ENCODE measurements around the gene ERC2.
A peak's percentile ranks its signal among the peaks of the same experiment; 100 is the strongest.
"Not testable (repeated sequence)": the region's sequence is repeated elsewhere in the genome, so short reads cannot be mapped to it uniquely, and the experiment has no call there.

Gene ERC2

DNA sequence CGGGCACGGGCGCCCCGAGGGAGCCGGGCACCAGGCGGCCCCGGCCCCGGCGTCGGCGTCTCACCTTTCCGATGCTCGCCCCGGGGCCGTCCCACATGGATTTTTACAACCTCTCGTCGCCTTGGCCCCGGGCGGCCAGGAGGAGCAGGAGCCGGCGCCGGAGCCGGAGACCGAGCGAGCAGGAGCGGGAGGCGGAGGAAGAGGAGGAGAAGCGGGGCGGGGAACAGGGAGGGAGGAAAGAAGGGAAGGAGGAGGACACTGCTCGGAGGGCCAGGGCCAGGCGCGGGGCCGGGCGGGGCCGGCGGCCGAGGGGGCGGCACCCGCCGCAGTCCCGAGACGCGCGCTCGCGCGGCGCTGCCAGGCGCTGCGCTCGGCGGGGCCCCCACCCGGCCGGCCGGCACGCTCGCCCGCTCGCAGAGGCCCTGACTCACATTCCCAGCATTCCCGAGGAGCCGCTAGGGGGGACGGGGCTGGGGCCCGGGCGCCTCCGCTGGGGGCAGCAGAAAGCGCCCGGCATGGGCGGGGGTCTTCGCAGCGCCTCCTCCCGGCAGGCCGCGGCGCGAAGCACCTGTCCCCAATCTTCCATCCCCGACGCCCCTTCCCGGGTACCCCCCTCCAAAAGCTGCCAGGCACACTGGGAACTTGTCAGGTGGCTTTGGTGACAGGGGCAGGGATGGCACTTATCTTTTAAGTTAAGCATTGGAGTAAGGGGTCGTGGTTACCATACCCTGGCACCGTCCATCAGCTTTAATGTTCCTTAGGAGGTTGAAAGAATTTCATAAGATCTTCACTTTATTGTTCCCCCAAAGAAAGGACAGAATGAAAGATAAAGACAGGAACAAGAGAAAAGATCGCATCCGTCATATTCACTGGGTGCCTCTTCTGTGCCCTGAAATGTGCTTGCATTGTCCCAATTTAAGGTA lies at the start of gene ERC2:
TSS of gene ERC2 (minus strand) at position 284 of the 923 bp plus-strand sequence.
- FAIRE-seq (peak; percentile 71), DNase-seq (ENCODE audit: insufficient read length, low spot score) (peak; percentile 51)

DNA sequence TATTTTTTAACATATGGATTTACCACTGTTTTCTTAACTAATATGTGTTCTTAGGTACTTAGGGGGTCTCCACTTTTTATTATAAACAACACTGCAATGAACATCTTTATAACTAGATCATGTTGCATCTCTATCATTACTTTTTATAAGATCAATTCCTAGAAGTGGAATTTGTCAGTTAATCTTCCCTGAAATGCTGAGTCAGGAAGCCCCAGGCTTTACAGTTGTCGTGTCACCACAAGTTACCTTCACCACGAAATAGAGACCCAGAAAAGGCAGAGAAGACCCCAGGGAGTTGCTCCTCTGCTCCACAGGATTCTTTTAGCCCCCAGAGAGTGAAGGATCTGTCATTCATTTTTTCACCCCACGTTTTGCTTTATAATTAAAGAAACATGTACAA lies 34.5 kb upstream of the ERC2 start:
- DNase-seq (ENCODE audit: insufficient read length, low spot score), result no peak
- FAIRE-seq, result no peak

DNA sequence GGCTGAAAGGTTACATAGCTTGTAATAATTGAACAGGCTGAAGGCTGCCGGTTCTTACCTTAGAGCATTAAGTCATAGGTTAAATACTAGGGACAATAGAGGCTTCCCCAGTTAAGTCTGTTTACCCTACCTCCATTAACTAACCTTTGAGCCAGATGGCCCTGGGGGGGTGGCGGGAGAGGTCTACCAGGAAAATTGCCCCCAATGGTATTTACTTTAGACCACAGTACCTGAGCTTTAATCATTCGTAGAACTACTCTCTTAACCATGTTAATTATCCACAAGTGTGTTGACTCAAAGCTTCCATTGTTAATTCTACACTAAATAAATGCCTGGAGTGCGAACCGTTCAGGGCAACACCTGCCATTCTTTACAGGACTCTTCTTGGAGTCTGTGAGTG lies 28.1 kb upstream of the ERC2 start:
- DNase-seq (ENCODE audit: insufficient read length, low spot score); FAIRE-seq: not testable (repeated sequence)

DNA sequence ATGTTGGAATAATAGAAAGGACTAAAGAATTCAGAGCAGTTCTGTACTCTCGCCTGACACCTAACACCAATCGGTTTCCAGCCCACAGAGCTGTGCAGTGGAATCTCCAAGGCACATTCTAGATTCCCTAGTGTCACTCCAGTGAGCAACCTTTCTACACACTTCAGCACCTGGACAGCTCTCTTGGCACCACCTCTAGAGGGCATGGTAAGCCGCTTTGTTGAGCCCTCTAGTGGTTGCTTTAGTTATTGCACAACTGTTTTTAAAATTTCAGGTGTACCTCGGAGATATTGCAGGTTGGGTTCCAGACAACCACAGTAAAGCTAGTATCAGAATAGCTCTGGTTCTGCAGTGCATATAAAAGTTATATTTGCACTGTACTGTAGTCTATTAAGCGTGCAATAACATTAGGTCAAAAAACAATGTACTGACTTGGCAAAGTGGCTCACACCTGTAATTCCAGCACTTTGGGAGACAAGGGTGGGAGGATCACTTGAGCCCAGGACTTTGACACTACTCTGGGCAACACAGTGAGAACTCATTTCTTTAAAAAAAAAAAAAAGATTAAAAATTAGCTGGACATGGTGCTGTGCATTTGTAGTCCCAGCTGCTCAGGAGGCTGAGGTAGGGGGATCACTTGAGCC lies 26.5 kb upstream of the ERC2 start:
- DNase-seq (ENCODE audit: insufficient read length, low spot score) (peak; percentile 81), FAIRE-seq (peak; percentile 67)

DNA sequence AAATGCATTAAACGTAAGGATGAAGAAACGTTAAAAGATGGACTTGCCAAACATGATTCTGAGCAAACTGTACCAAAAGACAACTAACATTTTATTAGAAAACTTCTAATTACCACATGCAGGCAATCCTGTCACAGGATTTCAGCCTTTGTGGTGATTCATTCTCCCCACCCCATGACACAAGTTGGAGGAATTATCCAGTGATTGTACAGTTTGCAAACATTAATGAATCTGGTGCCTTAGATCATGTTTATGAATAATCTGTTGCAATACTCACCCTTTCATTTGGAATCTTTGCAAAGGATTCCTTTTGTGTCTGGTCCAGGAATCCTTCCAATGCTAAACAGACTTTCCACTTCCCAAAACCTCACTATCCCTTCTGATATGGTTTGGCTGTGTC lies 23.3 kb upstream of the ERC2 start:
- FAIRE-seq, result no peak

DNA sequence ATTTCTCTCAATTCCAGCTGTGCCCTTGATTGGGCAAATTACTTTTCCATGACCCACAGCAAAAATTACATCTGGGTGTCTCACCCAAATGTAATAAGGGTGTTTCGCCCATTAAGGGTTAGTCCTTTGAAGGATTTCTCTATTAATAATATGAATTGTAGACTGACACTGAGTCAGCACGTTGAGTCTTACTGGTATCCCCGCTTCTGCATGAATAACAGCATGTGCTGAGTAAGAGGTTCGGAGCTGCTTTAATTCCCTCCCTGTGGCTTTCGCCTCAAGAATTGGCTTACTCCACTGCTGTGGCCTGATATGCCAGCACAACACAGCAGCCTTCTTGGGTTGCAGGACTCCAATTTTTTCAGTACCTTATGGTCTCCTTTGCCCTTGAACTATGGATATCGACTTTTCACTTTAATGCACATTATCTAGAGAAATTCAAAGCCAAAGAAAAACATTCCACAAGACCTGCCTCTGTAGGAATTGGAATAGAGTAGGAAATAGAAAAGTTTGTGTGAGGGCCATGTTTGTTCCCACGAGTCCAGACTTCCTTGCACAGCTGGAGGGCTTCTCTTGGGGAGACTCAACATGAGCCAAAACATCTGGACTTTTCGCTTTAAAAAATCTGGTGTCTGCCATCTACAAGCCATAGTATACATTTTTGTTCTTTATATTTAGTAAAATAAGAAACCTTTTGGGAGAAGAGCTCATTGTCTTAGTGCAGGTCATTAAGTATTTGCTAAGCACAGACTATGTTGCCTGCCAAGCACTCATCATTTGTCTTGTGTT lies 20.7 kb upstream of the ERC2 start:
- DNase-seq (ENCODE audit: insufficient read length, low spot score) (no peak), FAIRE-seq (no peak)

More for the DNA sequence above, 23.3 kb upstream of the ERC2 start:
- no peak for DNase-seq (ENCODE audit: insufficient read length, low spot score)

DNA sequence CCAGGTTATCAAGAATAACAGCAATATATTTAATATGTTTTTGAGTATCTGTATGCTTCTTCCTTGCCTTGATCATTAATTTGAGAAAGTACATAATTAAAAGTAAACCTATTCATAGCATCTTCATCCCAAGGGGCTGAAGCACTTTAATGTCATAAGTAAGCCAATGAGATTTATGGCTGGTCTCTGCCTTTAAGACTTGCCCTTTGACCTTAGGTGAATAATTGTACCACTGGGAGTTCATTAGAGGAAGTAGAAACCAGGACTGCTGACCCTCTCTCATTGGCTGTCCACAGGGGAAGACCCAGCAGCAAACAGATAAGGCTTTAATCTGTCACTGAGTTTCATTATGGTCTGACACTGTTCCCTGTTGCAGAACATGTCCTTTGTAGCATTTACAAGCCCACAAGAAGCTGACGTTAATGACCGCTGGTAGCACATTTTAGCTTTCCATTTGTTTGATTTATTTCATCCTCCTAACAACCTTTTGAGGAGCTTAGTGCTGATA lies 16.3 kb upstream of the ERC2 start:
- DNase-seq (ENCODE audit: insufficient read length, low spot score) (no peak), FAIRE-seq (no peak)

DNA sequence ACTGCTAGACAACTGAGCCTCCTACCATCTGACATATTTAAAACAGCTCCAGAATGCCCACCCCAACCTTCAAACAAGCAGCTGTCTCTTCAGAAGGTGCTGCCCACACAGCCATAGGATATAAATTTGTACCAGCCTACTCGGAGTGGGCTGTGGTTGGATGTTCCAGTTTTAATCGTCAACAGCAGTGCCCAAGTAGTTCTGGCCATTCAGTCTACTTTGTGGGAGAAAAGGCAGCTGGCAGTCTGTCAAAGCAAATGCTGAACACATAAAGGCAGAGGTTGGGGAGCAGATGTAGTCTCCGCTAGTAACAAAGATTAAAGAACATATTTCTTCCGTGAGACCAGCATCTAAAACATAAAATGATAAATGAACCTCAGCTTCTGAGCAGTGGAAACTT lies 15.9 kb upstream of the ERC2 start:
- no peak for DNase-seq (ENCODE audit: insufficient read length, low spot score)
- no peak for FAIRE-seq

DNA sequence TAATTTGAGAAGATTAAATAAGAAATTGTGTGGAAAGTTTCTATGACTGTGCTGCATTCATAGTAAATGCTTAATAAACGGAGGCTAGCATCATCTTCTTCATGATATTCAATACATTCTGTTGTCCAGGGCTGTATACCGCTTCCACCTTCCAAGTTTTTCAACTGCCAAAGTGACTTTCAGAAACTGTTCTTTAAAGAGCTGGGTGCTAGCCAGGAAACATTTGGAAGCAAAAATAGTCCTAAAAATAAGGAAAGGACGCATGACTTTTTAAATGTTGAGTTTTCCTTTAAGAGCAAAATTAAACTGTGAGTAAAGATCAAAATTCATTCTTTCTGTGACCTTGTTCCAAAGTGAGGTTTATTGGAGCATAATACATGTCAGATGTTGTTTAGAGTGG lies 9.4 kb upstream of the ERC2 start:
- FAIRE-seq, result no peak
- DNase-seq (ENCODE audit: insufficient read length, low spot score), result no peak

DNA sequence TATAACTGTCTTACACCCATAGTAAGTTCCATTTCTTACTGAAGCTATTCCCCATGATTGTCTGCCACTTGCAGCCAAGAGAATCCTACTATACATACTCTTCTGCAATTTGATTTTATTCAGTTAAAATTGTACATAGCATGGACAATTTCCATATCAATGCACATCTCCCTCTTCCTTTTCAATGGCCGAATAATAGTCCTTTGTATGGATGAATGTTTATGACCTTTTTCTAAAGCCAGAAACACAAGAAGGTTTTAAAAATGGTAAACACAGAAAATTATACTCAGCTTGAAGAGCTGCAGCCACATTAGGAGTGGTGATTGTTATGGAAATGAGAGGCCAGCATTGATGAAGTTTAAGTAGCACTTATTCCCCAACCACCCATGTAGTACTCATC lies 8.5 kb upstream of the ERC2 start:
- no peak for DNase-seq (ENCODE audit: insufficient read length, low spot score)
- FAIRE-seq, result no peak

DNA sequence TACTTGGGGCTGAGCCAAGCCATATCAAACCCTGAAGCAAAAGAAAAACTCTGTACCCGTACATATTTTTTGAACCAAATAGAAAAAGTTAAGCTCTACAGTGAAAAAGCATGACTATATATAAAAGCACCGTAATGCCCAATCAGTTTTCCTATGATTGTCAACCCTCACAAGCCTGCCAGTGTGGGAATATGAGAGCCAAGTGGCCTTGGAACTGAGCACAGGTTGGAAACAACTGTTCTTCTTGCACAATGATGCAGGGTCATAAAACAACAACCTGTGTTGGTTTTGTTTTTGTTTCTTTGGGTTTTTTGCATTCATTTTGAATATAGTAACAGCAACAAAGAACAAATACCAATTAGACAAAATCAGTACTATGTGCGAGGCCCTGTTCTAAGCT lies 3.5 kb upstream of the ERC2 start:
- DNase-seq (ENCODE audit: insufficient read length, low spot score), result no peak
- FAIRE-seq, result no peak

DNA sequence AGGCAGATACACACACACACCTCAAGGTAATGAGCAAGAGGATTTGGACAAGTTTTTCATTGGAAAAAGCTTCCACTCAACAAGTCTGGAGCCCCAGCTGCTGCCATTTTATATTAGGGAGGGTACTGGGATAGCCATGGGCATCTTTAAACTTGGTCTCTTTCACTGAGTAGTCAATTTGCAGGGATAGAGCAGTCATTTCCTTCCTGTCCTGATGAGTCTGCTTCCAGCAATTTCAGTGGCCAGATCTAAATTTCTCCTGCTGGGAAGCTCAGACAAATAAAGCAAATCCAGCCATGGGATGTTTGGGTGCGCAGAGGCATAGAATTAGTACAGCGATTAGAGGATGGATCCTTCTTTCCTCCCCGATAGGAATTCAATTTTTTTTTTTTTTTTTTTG lies 874 bp upstream of the ERC2 start:
- DNase-seq (ENCODE audit: insufficient read length, low spot score) (peak; percentile 9), FAIRE-seq (no peak)

DNA sequence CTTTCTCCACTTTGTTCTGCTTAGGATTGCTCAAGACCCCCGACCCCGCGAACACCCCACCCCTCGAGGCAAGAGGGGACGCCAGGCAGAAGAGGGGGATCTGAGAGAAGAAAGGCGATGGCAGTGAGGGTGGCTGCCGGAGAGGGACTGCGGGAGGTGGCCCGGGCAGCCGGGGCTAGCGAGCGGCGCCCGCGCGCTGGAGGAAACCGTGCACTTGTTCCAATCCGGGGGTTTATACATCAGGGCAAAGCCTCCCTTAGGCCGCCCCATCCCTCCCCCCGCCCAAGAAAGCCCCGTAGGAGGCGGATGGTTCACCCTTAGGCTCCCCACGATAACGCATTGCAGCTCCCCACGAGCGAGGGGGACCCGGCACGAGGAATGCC lies 475 bp downstream of the ERC2 start:
- FAIRE-seq, result no peak

DNA sequence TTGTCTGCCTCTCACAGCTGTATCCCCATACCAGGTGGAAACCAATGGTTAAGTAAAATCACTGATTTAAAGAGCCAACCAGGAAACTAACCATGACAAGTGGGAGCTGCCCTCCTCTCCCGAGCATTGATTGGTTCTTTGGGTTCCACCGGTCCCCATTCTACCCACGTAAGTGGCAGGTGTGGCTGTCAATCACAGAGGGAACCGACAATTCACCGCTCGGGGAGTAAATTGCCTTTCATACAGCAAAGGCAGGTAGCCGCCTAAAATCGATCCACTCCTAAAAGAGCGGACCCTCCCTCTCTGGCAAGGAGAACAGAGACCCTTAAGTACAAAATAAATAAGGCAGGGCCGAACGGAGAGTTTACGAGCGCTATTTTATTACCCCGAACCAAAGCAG lies 1.2 kb downstream of the ERC2 start:
- no peak for FAIRE-seq
- peak; percentile 81 for DNase-seq (ENCODE audit: insufficient read length, low spot score)

More for the DNA sequence above, 475 bp downstream of the ERC2 start:
- peak; percentile 4 for DNase-seq (ENCODE audit: insufficient read length, low spot score)

DNA sequence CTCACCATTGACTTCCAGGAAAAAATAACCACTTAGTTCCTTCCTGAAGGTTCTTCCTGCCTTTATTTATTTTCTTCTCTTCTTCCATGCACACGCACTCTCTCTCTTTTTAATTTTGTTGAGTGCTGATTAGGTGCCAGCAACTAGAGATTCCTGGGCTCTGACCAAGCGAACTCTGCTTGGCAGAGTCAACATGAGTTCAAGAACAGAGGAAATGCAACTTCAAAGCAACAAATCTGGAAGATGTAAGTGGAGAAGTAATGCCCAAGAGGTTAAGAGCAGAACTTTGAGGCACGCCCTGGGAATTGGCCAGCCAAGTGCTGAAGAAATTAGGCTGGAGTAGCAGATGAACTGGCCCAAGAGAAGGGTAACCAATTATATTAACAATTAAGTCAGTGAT lies 8.5 kb downstream of the ERC2 start:
- FAIRE-seq (no peak), DNase-seq (ENCODE audit: insufficient read length, low spot score) (no peak)

DNA sequence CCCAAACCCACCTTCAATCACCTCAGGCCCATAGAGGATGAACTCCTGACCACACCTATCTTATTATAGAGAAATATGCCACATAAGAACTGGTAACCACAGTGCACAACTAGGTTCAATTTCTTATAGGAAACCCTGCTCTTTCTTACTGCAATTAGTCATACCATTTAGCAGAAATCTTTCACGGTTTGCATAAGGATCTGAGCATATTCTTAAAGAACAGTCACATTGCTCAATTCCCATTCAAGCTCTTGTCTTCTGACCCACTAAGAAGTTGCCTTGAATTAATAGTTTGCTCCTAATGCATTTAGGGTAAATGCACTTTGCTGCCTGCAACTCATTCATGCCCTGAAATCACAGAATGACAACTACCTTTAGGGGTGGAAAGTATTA lies 9.2 kb downstream of the ERC2 start:
- no peak for DNase-seq (ENCODE audit: insufficient read length, low spot score)
- no peak for FAIRE-seq

DNA sequence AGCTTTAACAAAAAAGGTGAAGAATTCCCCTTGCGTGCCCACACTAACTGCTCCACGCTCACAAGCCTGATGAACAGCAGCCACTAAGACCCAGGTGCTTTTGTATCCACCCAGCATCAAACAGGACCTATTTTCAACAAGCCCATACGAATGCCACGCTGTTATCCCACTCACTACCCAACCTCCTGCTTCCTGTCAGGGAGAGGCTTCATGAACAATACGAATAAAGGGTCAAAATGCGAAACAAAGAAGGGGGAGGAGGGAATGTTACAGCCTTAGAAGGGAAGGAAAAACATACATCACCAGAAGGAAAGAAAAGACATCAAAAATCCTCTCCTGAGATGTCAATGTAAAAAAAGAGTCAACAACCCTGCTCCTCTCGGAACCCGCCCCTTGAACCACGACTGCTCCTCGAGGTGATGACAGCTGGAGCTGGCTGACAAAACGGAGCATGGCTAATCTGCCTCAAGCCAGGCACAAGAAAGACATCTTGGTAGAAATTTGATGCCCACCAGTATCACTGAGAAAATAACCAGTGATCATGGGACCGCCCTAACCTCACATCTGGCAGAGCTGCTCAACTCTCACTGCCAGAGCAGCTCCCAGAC lies 9.7 kb downstream of the ERC2 start:
- FAIRE-seq (no peak), DNase-seq (ENCODE audit: insufficient read length, low spot score) (no peak)

DNA sequence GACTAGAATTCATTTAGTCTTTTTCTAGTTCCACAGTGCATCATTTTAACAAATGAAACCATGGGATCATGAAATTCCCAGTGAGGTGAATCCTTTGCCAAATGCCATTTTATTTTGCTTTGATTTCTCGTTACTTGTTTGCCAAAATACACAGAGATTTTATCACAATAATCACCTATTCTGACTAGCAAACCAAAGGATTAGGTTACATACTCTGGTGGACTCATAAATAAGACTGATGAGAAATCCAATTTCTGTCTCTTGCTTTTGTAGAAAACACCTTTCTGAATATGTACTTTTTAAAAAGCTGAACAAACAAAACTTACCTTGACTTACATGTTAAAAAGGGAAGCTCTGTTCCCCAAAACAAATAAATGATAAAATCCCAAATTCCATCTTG lies 12.2 kb downstream of the ERC2 start:
- FAIRE-seq (no peak), DNase-seq (ENCODE audit: insufficient read length, low spot score) (no peak)

DNA sequence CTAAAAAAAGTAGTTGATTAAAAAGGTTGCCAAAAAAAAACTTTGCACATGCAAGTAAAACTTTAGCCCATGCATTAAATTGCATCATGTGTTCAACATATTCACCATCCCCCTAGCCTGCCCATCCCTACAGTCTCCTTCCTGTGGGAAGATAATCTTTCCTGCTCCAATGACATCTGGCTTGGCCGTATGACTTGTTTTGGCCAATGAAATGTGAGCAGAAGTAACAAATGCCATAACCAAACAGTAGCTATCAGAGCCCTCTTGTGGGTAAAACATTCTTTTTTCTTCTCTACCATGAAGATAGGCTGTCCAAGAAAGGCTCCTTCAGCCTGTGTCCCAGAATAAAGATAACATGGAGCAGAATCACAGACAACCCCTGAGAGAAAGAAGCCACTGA lies 15.3 kb downstream of the ERC2 start:
- no peak for FAIRE-seq
- DNase-seq (ENCODE audit: insufficient read length, low spot score), result no peak

DNA sequence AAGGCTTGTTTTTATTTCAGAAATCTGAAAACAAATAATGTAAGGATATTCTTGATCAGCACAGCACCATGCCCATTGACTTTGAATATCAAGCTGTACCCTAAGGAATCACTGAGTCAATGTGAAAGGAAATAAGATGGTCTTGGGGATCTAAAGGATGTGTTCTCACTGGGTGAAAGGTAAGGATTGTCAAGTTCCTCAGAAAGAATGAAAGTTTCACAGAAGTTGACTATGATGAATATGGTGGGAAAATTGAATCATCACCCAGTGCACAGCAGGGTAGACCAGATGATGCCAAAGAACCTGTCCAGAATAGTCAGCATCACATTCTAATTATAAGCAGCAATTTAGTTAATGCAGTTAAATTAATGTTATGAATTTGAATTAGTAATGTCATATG lies 16.2 kb downstream of the ERC2 start:
- FAIRE-seq, result no peak
- DNase-seq (ENCODE audit: insufficient read length, low spot score), result no peak

DNA sequence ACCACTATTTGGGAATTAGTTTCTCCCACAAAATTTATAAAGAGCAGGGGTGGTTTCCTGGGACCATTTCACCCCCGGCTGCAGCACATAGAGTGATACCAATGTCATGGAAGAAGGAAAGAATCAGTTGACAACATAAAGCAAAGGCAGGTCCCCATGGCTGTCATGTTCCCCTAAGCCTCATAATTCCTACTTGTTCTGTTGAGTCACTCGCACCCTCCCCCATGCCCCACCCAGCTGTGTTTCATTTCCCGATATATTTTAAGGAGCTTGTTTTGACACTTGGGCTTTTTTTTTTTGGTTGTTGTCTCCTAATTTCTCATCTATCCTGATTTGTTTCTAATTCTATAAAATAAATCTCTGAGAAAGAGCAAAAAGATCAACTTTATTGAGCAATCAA lies 24.9 kb downstream of the ERC2 start:
- FAIRE-seq (no peak), DNase-seq (ENCODE audit: insufficient read length, low spot score) (no peak)
